HepG2 (cell line): ENCODE data around the gene AMOTL2.

Source experiments
- CCDC6 ChIP-seq: sonication (generic); formaldehyde crosslinking; IDR thresholded peaks from 2 replicates; pipeline ENCODE4 v1.8.1; 2022; ENCODE audit warnings: mild to moderate bottlenecking, missing genetic modification reagents, moderate library complexity
- CHD2 ChIP-seq: IDR thresholded peaks from 2 replicates; pipeline ENCODE4 v1.6.1; 2011; ENCODE audit warnings: low read depth, low read length, improper control_type of control experiment
- CREB1 ChIP-seq, 2 experiments: fragments of 450-650 bp in 1 of 2; IDR thresholded peaks; 2 replicates each; pipeline ENCODE4 v1.6.1; 2016 to 2017; ENCODE audit warnings: control low read depth in 1 of 2, mild to moderate bottlenecking in 1 of 2, missing compliant biosample characterization in 1 of 2, missing genetic modification characterization in 1 of 2
- EZH2 ChIP-seq: conservative IDR thresholded peaks from 2 replicates; pipeline ENCODE4 v1.6.1; 2012; ENCODE audit warnings: mild to moderate bottlenecking, low read depth, low read length, moderate library complexity
- HDAC6 ChIP-seq: fragments of 200-600 bp; sonication (generic); IDR thresholded peaks from 2 replicates; pipeline ENCODE4 v1.7.0; 2017; ENCODE audit warnings: mild to moderate bottlenecking, antibody characterized with exemption, low read length, low read depth
- NFYB ChIP-seq: sonication (generic); formaldehyde crosslinking; IDR thresholded peaks from 2 replicates; pipeline ENCODE4 v1.4.0; 2020; ENCODE audit warnings: missing genetic modification reagents
- NR3C1 ChIP-seq: sonication (generic); formaldehyde crosslinking; IDR thresholded peaks from 2 replicates; pipeline ENCODE4 v1.4.0; 2020; ENCODE audit warnings: missing genetic modification reagents
- ONECUT2 ChIP-seq: sonication (generic); formaldehyde crosslinking; IDR thresholded peaks from 2 replicates; pipeline ENCODE4 v1.4.0; 2020; ENCODE audit warnings: missing genetic modification reagents
- POLR2A ChIP-seq, 2 experiments: IDR thresholded peaks; 2 replicates each; pipeline ENCODE4 v1.6.1; 2011; ENCODE audit warnings: low read depth in 2 of 2, low read length in 2 of 2, mild to moderate bottlenecking in 1 of 2, moderate library complexity in 1 of 2; ENCODE audit not compliant: insufficient read depth in 1 of 2
- RBFOX2 ChIP-seq: fragments of 200-400 bp; formaldehyde crosslinking; IDR thresholded peaks from 2 replicates; pipeline ENCODE4 v1.6.1; 2017; ENCODE audit warnings: low read depth, mild to moderate bottlenecking, low read length
- TF ChIP-seq, protein P1 (sequence below): sonication (generic); formaldehyde crosslinking; IDR thresholded peaks from 2 replicates; pipeline ENCODE4 v1.4.0; 2020; ENCODE audit warnings: missing genetic modification reagents
- TF ChIP-seq, protein P2 (sequence below): sonication (generic); formaldehyde crosslinking; IDR thresholded peaks from 2 replicates; pipeline ENCODE4 v1.5.0; 2020; ENCODE audit warnings: mild to moderate bottlenecking, missing genetic modification reagents, moderate library complexity
- TF ChIP-seq, protein P3 (sequence below): sonication (generic); formaldehyde crosslinking; IDR thresholded peaks from 2 replicates; pipeline ENCODE4 v1.5.1; 2020; ENCODE audit warnings: mild to moderate bottlenecking, missing genetic modification reagents, borderline replicate concordance
- TF ChIP-seq, protein P4 (sequence below), 2 experiments: sonication (generic) in 1 of 2; formaldehyde crosslinking in 1 of 2; IDR thresholded peaks; 2 replicates each; pipeline versions ENCODE4 v1.5.1 to v1.6.1; 2011 to 2020; ENCODE audit warnings: borderline replicate concordance in 1 of 2, low read depth in 1 of 2, low read length in 1 of 2, mild to moderate bottlenecking in 1 of 2, missing genetic modification reagents in 1 of 2, moderate library complexity in 1 of 2

DNA sequence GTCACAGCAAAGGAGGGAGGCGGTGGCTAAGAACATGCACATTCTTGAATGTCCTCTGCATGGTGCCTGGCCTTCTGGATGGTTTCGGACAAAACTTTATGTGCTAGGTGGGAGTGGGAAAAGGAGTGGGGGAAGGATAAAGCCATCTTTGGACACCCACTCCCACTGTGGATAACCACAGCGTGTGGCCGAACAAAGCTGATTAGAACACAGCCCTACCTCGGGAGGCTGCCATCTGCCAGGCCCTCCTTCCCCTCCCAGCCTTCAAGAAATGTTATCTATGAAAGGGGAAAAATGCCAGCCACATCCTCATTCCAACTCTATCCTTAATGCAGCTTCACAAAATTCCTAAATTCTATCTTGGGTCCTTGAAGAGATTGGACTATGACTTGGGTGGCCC is 18.8 kb downstream of the AMOTL2 start:
- TF ChIP-seq, protein P1, sequence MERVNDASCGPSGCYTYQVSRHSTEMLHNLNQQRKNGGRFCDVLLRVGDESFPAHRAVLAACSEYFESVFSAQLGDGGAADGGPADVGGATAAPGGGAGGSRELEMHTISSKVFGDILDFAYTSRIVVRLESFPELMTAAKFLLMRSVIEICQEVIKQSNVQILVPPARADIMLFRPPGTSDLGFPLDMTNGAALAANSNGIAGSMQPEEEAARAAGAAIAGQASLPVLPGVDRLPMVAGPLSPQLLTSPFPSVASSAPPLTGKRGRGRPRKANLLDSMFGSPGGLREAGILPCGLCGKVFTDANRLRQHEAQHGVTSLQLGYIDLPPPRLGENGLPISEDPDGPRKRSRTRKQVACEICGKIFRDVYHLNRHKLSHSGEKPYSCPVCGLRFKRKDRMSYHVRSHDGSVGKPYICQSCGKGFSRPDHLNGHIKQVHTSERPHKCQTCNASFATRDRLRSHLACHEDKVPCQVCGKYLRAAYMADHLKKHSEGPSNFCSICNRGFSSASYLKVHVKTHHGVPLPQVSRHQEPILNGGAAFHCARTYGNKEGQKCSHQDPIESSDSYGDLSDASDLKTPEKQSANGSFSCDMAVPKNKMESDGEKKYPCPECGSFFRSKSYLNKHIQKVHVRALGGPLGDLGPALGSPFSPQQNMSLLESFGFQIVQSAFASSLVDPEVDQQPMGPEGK = no peak
- no peak for TF ChIP-seq CCDC6 (CRISPR knock-in tag)
- TF ChIP-seq, protein P2, sequence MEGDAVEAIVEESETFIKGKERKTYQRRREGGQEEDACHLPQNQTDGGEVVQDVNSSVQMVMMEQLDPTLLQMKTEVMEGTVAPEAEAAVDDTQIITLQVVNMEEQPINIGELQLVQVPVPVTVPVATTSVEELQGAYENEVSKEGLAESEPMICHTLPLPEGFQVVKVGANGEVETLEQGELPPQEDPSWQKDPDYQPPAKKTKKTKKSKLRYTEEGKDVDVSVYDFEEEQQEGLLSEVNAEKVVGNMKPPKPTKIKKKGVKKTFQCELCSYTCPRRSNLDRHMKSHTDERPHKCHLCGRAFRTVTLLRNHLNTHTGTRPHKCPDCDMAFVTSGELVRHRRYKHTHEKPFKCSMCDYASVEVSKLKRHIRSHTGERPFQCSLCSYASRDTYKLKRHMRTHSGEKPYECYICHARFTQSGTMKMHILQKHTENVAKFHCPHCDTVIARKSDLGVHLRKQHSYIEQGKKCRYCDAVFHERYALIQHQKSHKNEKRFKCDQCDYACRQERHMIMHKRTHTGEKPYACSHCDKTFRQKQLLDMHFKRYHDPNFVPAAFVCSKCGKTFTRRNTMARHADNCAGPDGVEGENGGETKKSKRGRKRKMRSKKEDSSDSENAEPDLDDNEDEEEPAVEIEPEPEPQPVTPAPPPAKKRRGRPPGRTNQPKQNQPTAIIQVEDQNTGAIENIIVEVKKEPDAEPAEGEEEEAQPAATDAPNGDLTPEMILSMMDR (CRISPR knock-in tag) = no peak
- TF ChIP-seq ONECUT2 (CRISPR knock-in tag) = no peak
- no peak for TF ChIP-seq CHD2
- TF ChIP-seq HDAC6 = no peak
- TF ChIP-seq, protein P3, sequence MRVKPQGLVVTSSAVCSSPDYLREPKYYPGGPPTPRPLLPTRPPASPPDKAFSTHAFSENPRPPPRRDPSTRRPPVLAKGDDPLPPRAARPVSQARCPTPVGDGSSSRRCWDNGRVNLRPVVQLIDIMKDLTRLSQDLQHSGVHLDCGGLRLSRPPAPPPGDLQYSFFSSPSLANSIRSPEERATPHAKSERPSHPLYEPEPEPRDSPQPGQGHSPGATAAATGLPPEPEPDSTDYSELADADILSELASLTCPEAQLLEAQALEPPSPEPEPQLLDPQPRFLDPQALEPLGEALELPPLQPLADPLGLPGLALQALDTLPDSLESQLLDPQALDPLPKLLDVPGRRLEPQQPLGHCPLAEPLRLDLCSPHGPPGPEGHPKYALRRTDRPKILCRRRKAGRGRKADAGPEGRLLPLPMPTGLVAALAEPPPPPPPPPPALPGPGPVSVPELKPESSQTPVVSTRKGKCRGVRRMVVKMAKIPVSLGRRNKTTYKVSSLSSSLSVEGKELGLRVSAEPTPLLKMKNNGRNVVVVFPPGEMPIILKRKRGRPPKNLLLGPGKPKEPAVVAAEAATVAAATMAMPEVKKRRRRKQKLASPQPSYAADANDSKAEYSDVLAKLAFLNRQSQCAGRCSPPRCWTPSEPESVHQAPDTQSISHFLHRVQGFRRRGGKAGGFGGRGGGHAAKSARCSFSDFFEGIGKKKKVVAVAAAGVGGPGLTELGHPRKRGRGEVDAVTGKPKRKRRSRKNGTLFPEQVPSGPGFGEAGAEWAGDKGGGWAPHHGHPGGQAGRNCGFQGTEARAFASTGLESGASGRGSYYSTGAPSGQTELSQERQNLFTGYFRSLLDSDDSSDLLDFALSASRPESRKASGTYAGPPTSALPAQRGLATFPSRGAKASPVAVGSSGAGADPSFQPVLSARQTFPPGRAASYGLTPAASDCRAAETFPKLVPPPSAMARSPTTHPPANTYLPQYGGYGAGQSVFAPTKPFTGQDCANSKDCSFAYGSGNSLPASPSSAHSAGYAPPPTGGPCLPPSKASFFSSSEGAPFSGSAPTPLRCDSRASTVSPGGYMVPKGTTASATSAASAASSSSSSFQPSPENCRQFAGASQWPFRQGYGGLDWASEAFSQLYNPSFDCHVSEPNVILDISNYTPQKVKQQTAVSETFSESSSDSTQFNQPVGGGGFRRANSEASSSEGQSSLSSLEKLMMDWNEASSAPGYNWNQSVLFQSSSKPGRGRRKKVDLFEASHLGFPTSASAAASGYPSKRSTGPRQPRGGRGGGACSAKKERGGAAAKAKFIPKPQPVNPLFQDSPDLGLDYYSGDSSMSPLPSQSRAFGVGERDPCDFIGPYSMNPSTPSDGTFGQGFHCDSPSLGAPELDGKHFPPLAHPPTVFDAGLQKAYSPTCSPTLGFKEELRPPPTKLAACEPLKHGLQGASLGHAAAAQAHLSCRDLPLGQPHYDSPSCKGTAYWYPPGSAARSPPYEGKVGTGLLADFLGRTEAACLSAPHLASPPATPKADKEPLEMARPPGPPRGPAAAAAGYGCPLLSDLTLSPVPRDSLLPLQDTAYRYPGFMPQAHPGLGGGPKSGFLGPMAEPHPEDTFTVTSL (CRISPR knock-in tag) = no peak
- TF ChIP-seq RBFOX2 = no peak
- no peak for TF ChIP-seq POLR2A (IDR thresholded peaks at IDR 0.05; ENCODE audit: insufficient read depth in 1 of 2, low read depth in 2 of 2, low read length in 2 of 2)
- TF ChIP-seq CREB1 (IDR thresholded peaks at IDR 0.05) = no peak
- no peak for TF ChIP-seq CREB1 (CRISPR knock-in tag; IDR thresholded peaks at IDR 0.05)
- TF ChIP-seq, protein P4, sequence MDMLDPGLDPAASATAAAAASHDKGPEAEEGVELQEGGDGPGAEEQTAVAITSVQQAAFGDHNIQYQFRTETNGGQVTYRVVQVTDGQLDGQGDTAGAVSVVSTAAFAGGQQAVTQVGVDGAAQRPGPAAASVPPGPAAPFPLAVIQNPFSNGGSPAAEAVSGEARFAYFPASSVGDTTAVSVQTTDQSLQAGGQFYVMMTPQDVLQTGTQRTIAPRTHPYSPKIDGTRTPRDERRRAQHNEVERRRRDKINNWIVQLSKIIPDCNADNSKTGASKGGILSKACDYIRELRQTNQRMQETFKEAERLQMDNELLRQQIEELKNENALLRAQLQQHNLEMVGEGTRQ (IDR thresholded peaks at IDR 0.05; ENCODE audit: low read depth, low read length) = no peak
- TF ChIP-seq, protein P4 (CRISPR knock-in tag; IDR thresholded peaks at IDR 0.05; ENCODE audit: borderline replicate concordance) = no peak
- TF ChIP-seq EZH2 = no peak
- no peak for TF ChIP-seq NFYB
- TF ChIP-seq NR3C1 (CRISPR knock-in tag) = no peak
